Subcutaneous abdominal adipose tissue (tissue), 5 donors: ENCODE measurements around the gene DNAJB8.

Experiments used
- H3K27ac ChIP-seq: one replicate; pipeline ENCODE4 v1.7.0; 2013; ENCODE audit warnings: low read depth, mild to moderate bottlenecking, inconsistent platforms, low read length, moderate library complexity
- H3K27me3 ChIP-seq, 5 donors: one replicate each; pipeline ENCODE4 v1.7.0; 2013; ENCODE audit warnings: low read length in 5 of 5, inconsistent platforms in 1 of 5; ENCODE audit not compliant: control insufficient read depth in 5 of 5, insufficient read depth in 4 of 5
- H3K36me3 ChIP-seq, 5 donors: one replicate each; pipeline ENCODE4 v1.7.0; 2013; ENCODE audit warnings: low read length in 5 of 5; ENCODE audit not compliant: control insufficient read depth in 5 of 5, insufficient read depth in 5 of 5
- H3K4me1 ChIP-seq, 5 donors: one replicate each; pipeline ENCODE4 v1.7.0; 2013; ENCODE audit warnings: low read length in 5 of 5, mild to moderate bottlenecking in 3 of 5, moderate library complexity in 1 of 5; ENCODE audit not compliant: control insufficient read depth in 5 of 5, insufficient read depth in 5 of 5
- H3K4me3 ChIP-seq, 5 donors: one replicate each; pipeline ENCODE4 v1.7.0; 2013; ENCODE audit warnings: low read length in 5 of 5, low read depth in 1 of 5
- H3K9ac ChIP-seq, 5 donors: one replicate each; pipeline ENCODE4 v1.7.0; 2013; ENCODE audit warnings: low read length in 5 of 5, mild to moderate bottlenecking in 4 of 5, moderate library complexity in 3 of 5
- H3K9me3 ChIP-seq, 5 donors: one replicate each; pipeline ENCODE4 v1.7.0; 2013; ENCODE audit warnings: low read length in 5 of 5; ENCODE audit not compliant: control insufficient read depth in 5 of 5
- donor health status: healthy.
- donor health status: healthy.
- donor health status: healthy.
- donor health status: healthy.
- donor health status: healthy.

DNAJB8 gene

GRCh38 chr3:128430731-128431130 is 36.0 kb downstream of the DNAJB8 start:
- no peak overlapping the region for H3K27ac ChIP-seq
- H3K36me3 ChIP-seq = no peaks in the 10 kb centered on the region
- no peak overlapping the region for H3K9ac ChIP-seq
- H3K27me3 ChIP-seq = peaks cover 28 to 48% (median 44%) of the 10 kb centered on the region in 5 donors
- H3K4me3 ChIP-seq = no peak overlapping the region
- H3K9me3 ChIP-seq = no peaks in the 10 kb centered on the region
- H3K4me1 ChIP-seq = peaks cover 0 to 29% (median 21%) of the 10 kb centered on the region in 5 donors

GRCh38 chr3:128430301-128430700 is 36.4 kb downstream of the DNAJB8 start:
- H3K9ac ChIP-seq = no peak overlapping the region
- peaks cover 0 to 25% (median 17%) of the 10 kb centered on the region in 5 donors for H3K4me1 ChIP-seq
- no peak overlapping the region for H3K4me3 ChIP-seq
- no peaks in the 10 kb centered on the region for H3K36me3 ChIP-seq
- peaks cover 28 to 48% (median 44%) of the 10 kb centered on the region in 5 donors for H3K27me3 ChIP-seq
- no peaks in the 10 kb centered on the region for H3K9me3 ChIP-seq
- H3K27ac ChIP-seq = no peak overlapping the region

GRCh38 chr3:128429751-128430150 is 36.9 kb downstream of the DNAJB8 start:
- Histone ChIP-seq H3K36me3 (no peaks in the 10 kb centered on the region), H3K4me1 (peaks cover 0 to 20% (median 14%) of the 10 kb centered on the region in 5 donors), H3K4me3 (no peak overlapping the region), H3K27ac (no peak overlapping the region), H3K27me3 (peaks cover 28 to 48% (median 44%) of the 10 kb centered on the region in 5 donors), H3K9ac (no peak overlapping the region), H3K9me3 (no peaks in the 10 kb centered on the region)

GRCh38 chr3:128429275-128429674 is 37.4 kb downstream of the DNAJB8 start:
- H3K27ac ChIP-seq = no peak overlapping the region
- H3K9ac ChIP-seq = no peak overlapping the region
- H3K4me1 ChIP-seq = peaks cover 0 to 19% (median 14%) of the 10 kb centered on the region in 5 donors
- no peaks in the 10 kb centered on the region for H3K36me3 ChIP-seq
- no peaks in the 10 kb centered on the region for H3K9me3 ChIP-seq
- peaks cover 28 to 48% (median 44%) of the 10 kb centered on the region in 5 donors for H3K27me3 ChIP-seq
- no peak overlapping the region for H3K4me3 ChIP-seq

GRCh38 chr3:128427872-128428822 is 38.5 kb downstream of the DNAJB8 start:
- H3K36me3 ChIP-seq = no peaks in the 10 kb centered on the region
- H3K27ac ChIP-seq = no peak overlapping the region
- no peak overlapping the region for H3K4me3 ChIP-seq
- H3K4me1 ChIP-seq = peaks cover 0 to 17% (median 14%) of the 10 kb centered on the region in 5 donors
- no peaks in the 10 kb centered on the region for H3K9me3 ChIP-seq
- H3K27me3 ChIP-seq = peaks cover 17 to 38% (median 35%) of the 10 kb centered on the region in 5 donors
- no peak overlapping the region for H3K9ac ChIP-seq

- Histone ChIP-seq H3K27me3 (peaks cover 15 to 32% (median 31%) of the 10 kb centered on the region in 5 donors), H3K4me3 (no peak overlapping the region), H3K4me1 (peaks cover 0 to 11% (median 9%) of the 10 kb centered on the region in 5 donors), H3K9me3 (no peaks in the 10 kb centered on the region), H3K36me3 (no peaks in the 10 kb centered on the region), H3K9ac (no peak overlapping the region), H3K27ac (no peak overlapping the region)
Observed at GRCh38 chr3:128427175-128427857, 39.4 kb downstream of the DNAJB8 start.

GRCh38 chr3:128426128-128426921 is 40.4 kb downstream of the DNAJB8 start:
- Histone ChIP-seq H3K9me3 (no peaks in the 10 kb centered on the region), H3K9ac (no peak overlapping the region), H3K27ac (no peak overlapping the region), H3K36me3 (no peaks in the 10 kb centered on the region), H3K4me1 (peaks cover 0 to 8% (median 7%) of the 10 kb centered on the region in 5 donors), H3K27me3 (peaks cover 15 to 22% (median 21%) of the 10 kb centered on the region in 5 donors), H3K4me3 (peak overlapping the region in 3 of 5 donors; percentile 11 to 45 (median 25))

- Histone ChIP-seq H3K36me3 (no peaks in the 10 kb centered on the region), H3K4me1 (peaks cover 0 to 8% (median 7%) of the 10 kb centered on the region in 5 donors), H3K4me3 (peak overlapping the region in 1 of 5 donors; percentile 45)
Observed at GRCh38 chr3:128425846-128426127, 40.9 kb downstream of the DNAJB8 start.

GRCh38 chr3:128425142-128425845 is 41.4 kb downstream of the DNAJB8 start:
- Histone ChIP-seq H3K27ac (no peak overlapping the region), H3K27me3 (peaks cover 11 to 18% (median 17%) of the 10 kb centered on the region in 5 donors), H3K4me3 (no peak overlapping the region), H3K9me3 (no peaks in the 10 kb centered on the region), H3K36me3 (no peaks in the 10 kb centered on the region), H3K9ac (no peak overlapping the region), H3K4me1 (peaks cover 0 to 8% (median 7%) of the 10 kb centered on the region in 5 donors)

More at GRCh38 chr3:128425846-128426127, 40.9 kb downstream of the DNAJB8 start:
- Histone ChIP-seq H3K9ac (no peak overlapping the region), H3K27ac (no peak overlapping the region), H3K27me3 (peaks cover 14 to 20% (median 18%) of the 10 kb centered on the region in 5 donors), H3K9me3 (no peaks in the 10 kb centered on the region)
